ENCODE results near the gene NDST4. TPM values are rescaled to one million over a fixed set of nuclear protein-coding genes. Genes with fewer than 3 reads are reported as not detected.
"Not testable (repeated sequence)": the region's sequence is repeated elsewhere in the genome, so short reads cannot be mapped to it uniquely, and the experiment has no call there.

NDST4 gene
- total RNA-seq, 1 donor, result not detected

- DNase-seq (ENCODE audit: low read depth), result no peak
- no peak for TF ChIP-seq CTCF (IDR thresholded peaks at IDR 0.05; ENCODE audit: insufficient read depth, low read depth, low read length)
- no peak overlapping the region for H3K4me3 ChIP-seq (ENCODE audit: low read depth, low read length)
Observed at GRCh38 chr4:114999880-115000279, 113.5 kb downstream of the NDST4 start.

GRCh38 chr4:114998316-114998715, 115.1 kb downstream of the NDST4 start:
- DNase-seq (ENCODE audit: low read depth), result no peak
- TF ChIP-seq CTCF (IDR thresholded peaks at IDR 0.05; ENCODE audit: insufficient read depth, low read depth, low read length), result no peak
- H3K4me3 ChIP-seq (ENCODE audit: low read depth, low read length), result no peak overlapping the region

GRCh38 chr4:114997576-114998247, 115.7 kb downstream of the NDST4 start:
- no peak for DNase-seq (ENCODE audit: low read depth)
- no peak for TF ChIP-seq CTCF (IDR thresholded peaks at IDR 0.05; ENCODE audit: insufficient read depth, low read depth, low read length)
- no peak overlapping the region for H3K4me3 ChIP-seq (ENCODE audit: low read depth, low read length)

GRCh38 chr4:114986133-114986532, 127.3 kb downstream of the NDST4 start:
- DNase-seq (ENCODE audit: low read depth), result no peak
- TF ChIP-seq CTCF (IDR thresholded peaks at IDR 0.05; ENCODE audit: insufficient read depth, low read depth, low read length), result no peak
- H3K4me3 ChIP-seq (ENCODE audit: low read depth, low read length), result no peak overlapping the region

- TF ChIP-seq CTCF (IDR thresholded peaks at IDR 0.05; ENCODE audit: insufficient read depth, low read depth, low read length), result no peak
- H3K4me3 ChIP-seq (ENCODE audit: low read depth, low read length), result no peak overlapping the region
- no peak for DNase-seq (ENCODE audit: low read depth)
Observed at GRCh38 chr4:114980932-114981708, 132.3 kb downstream of the NDST4 start.

- not testable (repeated sequence) for DNase-seq (ENCODE audit: low read depth); H3K4me3 ChIP-seq (ENCODE audit: low read depth, low read length)
Observed at GRCh38 chr4:114980399-114980798, 133.0 kb downstream of the NDST4 start.

GRCh38 chr4:114976901-114977300, 136.5 kb downstream of the NDST4 start:
- DNase-seq (ENCODE audit: low read depth), result no peak
- no peak overlapping the region for H3K4me3 ChIP-seq (ENCODE audit: low read depth, low read length)
- TF ChIP-seq CTCF (IDR thresholded peaks at IDR 0.05; ENCODE audit: insufficient read depth, low read depth, low read length), result no peak
